ENCODE data around the gene EPB41L4A.

Gene EPB41L4A

DNA sequence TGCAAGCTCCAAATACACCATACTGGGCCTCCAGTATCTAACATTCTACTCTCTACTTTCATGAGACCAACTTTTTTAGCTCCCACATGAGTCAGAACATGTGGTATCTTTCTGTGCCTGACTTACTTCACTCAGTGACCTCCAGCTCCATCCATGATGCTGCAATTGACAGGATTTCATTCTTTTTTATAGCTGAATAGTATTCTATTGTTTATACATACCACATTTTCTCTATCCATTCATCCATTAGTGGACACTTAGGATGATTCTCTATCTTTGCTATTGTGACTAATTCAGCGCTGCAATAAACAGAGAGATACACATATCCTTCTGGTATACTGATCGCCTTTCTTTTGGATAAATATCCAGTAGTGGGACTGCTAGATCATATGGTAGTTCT lies 68.5 kb downstream of the EPB41L4A start:
- no peak for DNase-seq

DNA sequence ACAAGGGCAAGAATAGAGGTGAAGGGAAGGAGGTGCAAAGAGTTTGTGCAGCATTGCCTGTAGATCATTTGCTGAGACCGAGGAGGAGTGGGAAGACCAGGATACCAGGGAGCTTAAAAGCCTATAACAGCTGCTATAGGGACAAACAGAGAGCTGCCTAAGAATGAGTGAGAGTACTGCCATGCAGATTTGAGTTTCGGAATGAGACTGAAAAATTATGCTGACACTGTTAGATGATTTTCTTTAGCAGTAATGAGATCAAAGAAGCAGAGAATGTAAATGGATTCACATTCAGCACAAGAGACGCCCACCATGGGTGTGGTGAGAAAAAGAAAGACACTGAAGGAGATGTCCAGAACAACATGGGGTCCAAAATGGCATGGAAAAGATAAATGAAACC lies 69.7 kb downstream of the EPB41L4A start:
- no peak for DNase-seq

DNA sequence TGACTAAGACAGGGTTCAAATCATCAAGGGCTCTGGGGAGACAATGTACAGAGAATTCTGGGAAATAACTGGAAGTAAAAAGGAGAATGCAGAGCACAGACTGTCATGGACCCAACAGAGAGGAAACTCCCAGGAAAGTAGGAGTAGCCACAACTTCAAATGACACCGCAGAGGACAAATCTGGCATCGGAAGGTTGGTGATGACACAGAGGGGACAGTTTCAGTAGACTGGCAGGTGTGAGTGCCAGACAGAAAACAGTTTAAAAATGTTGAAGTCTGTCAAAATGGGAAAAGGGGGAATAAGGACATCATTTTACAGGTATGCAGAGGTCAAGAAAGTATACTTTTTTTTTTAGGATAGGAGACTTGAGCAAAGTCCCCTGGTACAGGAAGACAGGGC lies 70.2 kb downstream of the EPB41L4A start:
- no peak for DNase-seq

DNA sequence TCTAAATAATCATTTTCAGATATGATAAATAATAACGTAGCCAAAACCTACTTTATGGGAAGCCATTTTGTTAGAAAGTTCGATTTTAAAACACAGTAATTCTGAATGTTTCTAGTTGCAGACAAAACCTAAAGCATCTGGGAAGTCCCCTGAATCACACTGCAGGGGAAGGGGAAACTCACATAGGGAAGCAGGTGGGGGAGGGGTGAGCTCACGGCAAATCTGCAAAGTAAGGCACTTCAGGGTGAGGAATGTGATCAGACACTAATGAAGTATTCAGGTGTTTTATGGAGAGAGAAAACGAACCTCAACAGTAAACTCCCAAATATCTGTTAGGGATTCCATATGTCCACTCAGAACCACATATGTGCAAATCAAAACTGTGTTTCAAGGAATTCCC lies 70.7 kb downstream of the EPB41L4A start:
- DNase-seq, result no peak

- no peak for DNase-seq
These were observed 72.5 kb downstream of the EPB41L4A start for GRCh38 chr5:112346411-112347044.

DNA sequence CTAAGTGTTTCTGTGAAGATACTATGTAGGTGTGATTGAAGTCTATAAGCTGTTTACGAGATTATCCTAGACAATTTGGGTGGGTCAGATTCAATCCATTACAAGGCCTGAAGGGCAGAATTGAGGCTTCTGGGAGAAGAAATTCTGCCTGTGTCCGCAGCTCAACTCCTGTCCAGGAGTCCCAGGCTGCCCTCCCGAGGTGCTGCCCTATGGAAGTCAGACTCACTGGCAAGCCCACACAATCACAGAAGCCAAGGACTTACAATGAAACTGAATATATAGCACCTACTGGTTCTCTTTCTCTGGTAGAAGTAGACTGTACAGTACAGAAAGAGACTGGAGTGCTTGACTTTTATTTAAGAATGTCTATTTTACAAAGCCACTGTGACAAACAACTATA lies 74.5 kb downstream of the EPB41L4A start:
- DNase-seq, result no peak

DNA sequence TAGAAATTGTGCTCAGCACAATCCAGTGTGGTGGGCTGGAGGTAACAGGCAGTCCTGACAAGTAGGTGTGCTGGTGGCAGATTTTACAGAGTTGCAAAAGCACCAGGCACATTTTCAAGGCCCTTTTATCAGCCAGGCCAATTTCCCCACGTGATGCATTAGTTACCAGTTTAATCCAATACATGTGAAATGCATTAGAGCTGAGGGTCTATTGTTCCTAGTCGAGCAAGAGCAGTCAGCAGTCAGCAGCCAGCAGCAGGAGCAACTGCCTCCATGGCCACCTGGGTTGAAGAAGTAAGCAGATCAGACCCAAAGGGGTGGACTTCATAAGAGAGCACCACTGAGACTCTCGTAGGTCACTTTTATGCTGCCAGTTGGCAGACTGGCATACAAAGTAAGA lies 76.7 kb downstream of the EPB41L4A start:
- no peak for DNase-seq

DNA sequence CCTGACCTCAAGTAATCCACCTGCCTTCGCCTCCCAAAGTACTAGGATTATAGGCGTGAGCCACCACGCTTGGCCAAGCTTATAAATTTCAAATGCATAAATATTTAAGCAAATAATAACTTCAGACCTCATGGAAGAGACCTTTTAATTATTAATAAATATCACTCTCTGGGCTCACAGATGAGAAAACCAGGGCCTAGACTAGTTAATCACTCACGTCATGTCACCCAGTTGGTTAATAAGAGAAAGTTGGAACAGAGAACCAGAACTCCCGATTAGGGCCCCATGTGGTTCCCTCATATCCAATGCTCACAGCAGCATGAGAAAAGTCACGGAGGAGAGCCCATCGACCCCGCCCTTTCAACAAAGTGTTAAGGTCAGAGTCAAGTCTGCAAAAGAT lies 79.3 kb downstream of the EPB41L4A start:
- no peak for DNase-seq

GRCh38 chr5:112338681-112339337 lies 80.3 kb downstream of the EPB41L4A start:
- no peak for DNase-seq

GRCh38 chr5:112333331-112333781 lies 85.7 kb downstream of the EPB41L4A start:
- DNase-seq, result no peak

GRCh38 chr5:112331892-112332291 lies 87.2 kb downstream of the EPB41L4A start:
- no peak for DNase-seq

- DNase-seq, result peak; percentile 5
These were observed 89.5 kb downstream of the EPB41L4A start for GRCh38 chr5:112329419-112330090.

DNA sequence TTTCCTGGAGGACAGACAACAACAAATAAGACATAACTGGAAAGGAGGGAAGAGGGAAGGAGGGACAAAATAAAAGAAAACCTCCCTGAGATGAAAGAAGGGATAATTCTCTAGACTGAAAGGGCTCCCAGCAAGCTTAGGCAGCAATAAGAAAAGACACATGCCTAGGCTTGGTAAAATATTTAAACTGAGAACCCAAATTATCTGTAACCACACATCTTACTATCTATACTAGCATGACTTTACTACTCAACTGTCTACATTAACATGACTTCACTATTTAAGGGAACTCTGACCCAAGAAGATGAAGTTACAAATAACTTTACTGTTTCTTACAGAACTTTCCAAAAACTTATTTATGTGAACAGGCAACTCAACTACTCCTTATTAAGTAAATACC lies 95.9 kb downstream of the EPB41L4A start:
- DNase-seq, result no peak

- no peak for DNase-seq
These were observed 98.7 kb downstream of the EPB41L4A start for GRCh38 chr5:112320408-112320807.

DNA sequence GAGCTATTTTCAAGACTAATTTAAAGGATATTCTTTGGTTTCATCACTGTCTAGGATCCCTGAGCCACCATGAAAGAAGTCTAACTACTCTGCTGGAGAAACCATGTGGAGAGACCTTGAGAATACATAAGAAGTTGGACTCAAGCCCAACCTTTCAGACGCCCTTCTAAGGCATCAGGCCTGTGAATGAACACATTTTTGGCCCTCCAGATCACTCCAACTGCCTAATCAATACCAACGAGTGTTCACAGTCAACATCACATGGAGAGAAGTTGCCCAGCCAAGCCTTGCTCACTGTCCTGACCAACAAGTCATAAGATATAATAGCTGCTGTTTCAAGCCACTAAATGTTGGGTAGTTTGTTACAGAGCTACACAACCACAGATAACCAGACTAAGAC lies 100.7 kb downstream of the EPB41L4A start:
- DNase-seq, result no peak

- DNase-seq, result no peak
These were observed 101.2 kb downstream of the EPB41L4A start for GRCh38 chr5:112317866-112318265.

DNA sequence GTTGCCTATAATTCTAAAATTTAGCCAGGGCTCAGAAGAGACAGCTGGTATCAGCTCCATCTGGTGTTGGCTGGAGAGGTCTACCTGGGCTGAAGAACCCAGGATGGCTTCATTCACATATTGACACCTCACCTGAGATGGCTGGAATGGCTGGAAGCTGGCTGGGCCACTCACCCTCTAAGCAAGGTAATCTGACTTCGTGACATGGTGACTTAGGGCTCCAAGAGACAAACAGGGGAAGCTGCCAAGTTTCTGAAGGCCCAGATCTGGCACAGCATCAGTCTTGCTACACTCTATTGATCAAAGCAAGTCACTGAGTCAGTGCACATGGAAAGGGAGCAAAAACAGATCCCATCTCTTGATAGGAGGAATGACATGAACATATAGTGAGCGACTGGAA lies 102.3 kb downstream of the EPB41L4A start:
- no peak for DNase-seq

DNA sequence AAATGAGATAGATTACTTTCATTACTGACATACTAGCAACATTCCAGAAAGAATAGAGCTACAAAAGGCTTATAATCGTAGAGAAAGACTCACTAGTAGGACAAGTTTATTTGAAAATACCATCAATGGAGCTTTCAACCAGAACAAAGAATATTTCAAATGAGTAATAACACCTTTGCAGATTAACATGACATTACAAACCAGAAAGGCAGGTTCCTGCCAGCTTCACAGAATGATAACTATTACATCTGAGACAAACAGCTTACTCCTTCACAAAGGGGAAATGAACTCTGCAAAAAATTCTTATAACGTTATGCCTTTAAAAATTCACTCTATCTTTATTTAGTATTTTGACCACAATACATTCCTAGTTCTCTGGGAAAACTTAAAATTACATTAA lies 103.1 kb downstream of the EPB41L4A start:
- no peak for DNase-seq

DNA sequence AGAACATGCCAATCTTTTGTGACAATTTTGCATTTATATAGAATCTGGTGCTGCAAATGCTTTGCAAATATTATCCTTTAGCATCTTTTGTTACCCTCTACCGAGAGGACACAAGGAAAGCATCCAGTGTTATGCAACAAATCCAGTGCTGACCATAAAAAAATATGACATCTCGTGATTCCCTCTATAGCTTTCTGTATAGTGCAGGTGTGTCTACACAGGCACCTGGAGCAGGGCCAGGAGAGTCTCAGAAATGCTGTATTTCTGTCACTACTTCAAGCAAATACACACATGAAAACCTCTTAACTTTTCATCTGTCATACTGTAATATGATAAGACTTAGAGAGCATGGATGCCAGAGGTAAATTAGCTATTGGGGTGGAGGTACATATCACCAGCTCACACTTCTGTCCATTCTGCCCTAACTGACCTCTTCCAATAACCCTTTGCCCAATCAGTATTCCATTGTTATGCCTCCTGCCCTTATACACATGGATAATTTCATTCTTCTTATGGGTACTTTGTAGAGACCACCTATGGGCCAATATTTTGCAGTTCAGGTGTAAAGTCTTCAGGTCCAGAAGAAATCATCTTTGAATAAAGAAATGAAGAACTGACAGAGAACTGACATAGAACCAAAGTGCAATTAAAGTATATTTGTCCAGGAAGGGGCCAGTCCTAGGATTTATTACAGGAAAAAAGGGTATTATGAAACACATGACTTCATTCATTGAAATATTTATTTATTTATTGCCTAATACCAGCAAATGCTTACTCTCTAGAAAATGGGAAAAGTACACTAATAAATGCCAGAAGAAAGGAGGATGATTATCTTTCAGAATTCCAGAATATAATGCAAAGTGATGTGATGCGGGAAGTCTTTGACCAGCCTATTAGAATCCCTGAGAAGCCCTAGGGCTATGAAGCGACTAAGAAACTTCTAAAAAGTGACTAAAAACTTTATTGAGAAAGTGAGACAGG lies 106.5 kb downstream of the EPB41L4A start:
- DNase-seq, result no peak

DNA sequence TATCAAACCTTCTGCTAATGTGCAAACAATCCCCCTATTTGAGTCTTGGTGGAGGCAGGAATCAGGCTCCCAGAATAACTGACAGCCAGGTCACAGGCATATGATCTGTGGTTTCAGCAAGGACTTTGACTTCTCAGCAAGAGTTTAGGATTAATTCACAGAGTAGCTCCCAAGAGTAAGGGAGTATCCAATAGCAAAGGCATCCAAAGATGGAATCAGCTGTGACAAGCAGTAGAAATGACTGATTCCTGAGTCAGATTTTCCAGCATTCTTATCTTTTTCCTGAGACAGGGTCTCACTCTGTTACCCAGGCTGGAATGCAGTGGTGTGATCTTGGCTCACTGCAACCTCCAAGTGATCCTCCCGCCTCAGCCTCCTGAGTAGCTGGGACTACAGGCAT lies 108.3 kb downstream of the EPB41L4A start:
- DNase-seq, result no peak

- no peak for DNase-seq
These were observed 110.5 kb downstream of the EPB41L4A start for GRCh38 chr5:112308608-112309007.

DNA sequence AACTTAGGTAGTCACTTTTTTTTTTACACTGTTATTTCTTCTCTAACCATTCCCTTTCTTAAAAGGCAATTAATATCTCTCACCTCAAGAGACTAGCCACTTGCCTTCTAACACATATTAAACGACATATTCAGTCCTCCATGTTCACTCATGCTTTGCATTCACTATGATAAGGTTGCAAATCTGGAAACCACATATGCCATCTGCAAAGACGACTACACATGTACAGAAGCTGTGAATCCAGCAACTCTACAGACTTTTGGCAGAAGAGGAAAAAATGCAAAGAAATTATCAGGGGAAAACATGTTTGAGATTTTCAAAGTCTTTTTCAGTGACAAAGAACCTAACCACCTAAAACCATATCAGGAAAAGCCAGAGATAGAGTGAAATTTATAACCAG lies 112.1 kb downstream of the EPB41L4A start:
- no peak for DNase-seq

DNA sequence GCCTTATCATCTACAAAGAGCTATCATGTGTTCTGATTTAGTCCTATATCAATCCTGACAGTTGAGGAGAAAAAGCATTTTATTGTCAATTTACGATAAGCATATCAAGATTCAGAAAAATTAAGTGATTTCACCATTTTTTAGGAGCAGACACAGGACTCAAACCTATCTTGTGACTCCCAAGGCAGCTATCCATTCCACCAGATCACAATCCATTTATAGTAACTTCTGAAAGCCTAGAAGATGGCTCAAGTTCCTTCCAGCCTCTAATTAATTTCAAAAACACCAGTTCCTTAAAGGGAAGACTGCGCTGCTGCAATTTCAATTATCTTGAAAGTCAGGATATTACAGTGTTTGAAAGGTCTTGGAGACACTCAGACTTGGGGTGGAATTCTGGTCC lies 114.3 kb downstream of the EPB41L4A start:
- no peak for DNase-seq

Measured in activated CD4-positive, alpha-beta T cell treated with anti-CD3 and anti-CD28 coated beads, Interleukin-2, amount 50 U/mL, for 16 hours (primary cell).